22Rv1 (cell line): ENCODE results near the gene NSG1.
"Not testable (repeated sequence)": the region's sequence is repeated elsewhere in the genome, so short reads cannot be mapped to it uniquely, and the experiment has no call there.

ENCODE experiments used
- H3K27ac ChIP-seq: fragments of 450-650 bp; 2 replicates; pipeline ENCODE4 v1.5.1; 2017
- CTCF ChIP-seq: fragments of 450-650 bp; IDR thresholded peaks from 2 replicates; pipeline ENCODE4 v1.5.1; 2017; ENCODE audit warnings: mild to moderate bottlenecking
- ZFX ChIP-seq: fragments of 450-650 bp; IDR thresholded peaks from 2 replicates; pipeline ENCODE4 v1.6.1; 2017; ENCODE audit warnings: antibody characterized with exemption, borderline replicate concordance

Gene NSG1

GRCh38 chr4:4347585-4347984 lies 39.3 kb upstream of the NSG1 start:
- no peak overlapping the region for H3K27ac ChIP-seq
- TF ChIP-seq ZFX (no peak), CTCF (no peak)

GRCh38 chr4:4348585-4348984 lies 38.3 kb upstream of the NSG1 start:
- not testable (repeated sequence) for H3K27ac ChIP-seq

- TF ChIP-seq ZFX (no peak), CTCF (no peak)
- H3K27ac ChIP-seq: no peak overlapping the region
Measured at GRCh38 chr4:4349867-4350266, 37.0 kb upstream of the NSG1 start.

- TF ChIP-seq CTCF (no peak), ZFX (no peak)
- H3K27ac ChIP-seq: no peak overlapping the region
Measured at GRCh38 chr4:4350909-4351308, 36.0 kb upstream of the NSG1 start.

- no peak overlapping the region for H3K27ac ChIP-seq
- TF ChIP-seq CTCF (no peak), ZFX (no peak)
Measured at GRCh38 chr4:4355302-4355701, 31.6 kb upstream of the NSG1 start.

- H3K27ac ChIP-seq: no peak overlapping the region
- TF ChIP-seq CTCF (no peak), ZFX (no peak)
Measured at GRCh38 chr4:4356106-4357041, 30.5 kb upstream of the NSG1 start.

- H3K27ac ChIP-seq: no peak overlapping the region
- TF ChIP-seq ZFX (no peak), CTCF (no peak)
Measured at GRCh38 chr4:4358093-4358854, 28.6 kb upstream of the NSG1 start.
